Neural cell (in vitro differentiated cells): ENCODE results near the gene NRARP. TPM values are rescaled to one million over a fixed set of nuclear protein-coding genes. Genes with fewer than 3 reads are reported as not detected.

ENCODE experiments used
- H2AFZ ChIP-seq: fragments of 200-600, 300-800 bp; sonication (generic), shearing (Covaris generic); 2 replicates; pipeline ENCODE4 v1.6.0; 2014; ENCODE audit warnings: low read depth, mild to moderate bottlenecking, antibody characterized with exemption, low read length, moderate library complexity
- H3F3A ChIP-seq: fragments of 200-600 bp; shearing (Covaris generic); 2 replicates; pipeline ENCODE4 v1.6.1; 2016; ENCODE audit warnings: mild to moderate bottlenecking, moderate library complexity, mixed read lengths, antibody characterized with exemption, low read length; ENCODE audit not compliant: insufficient read depth, poor library complexity, severe bottlenecking
- H3K27ac ChIP-seq: fragments of 200-600, 300-800 bp; sonication (generic), shearing (Covaris generic); 2 replicates; pipeline ENCODE4 v1.5.1; 2014; ENCODE audit warnings: mild to moderate bottlenecking, low read length, moderate library complexity
- H3K27me3 ChIP-seq: fragments of 300-800, 200-600 bp; sonication (generic), shearing (Covaris generic); 2 replicates; pipeline ENCODE4 v1.6.0; 2014; ENCODE audit warnings: mild to moderate bottlenecking, low read depth, low read length, moderate library complexity; ENCODE audit not compliant: insufficient read depth
- H3K36me3 ChIP-seq: fragments of 300-800, 200-600 bp; sonication (generic), shearing (Covaris generic); 2 replicates; pipeline ENCODE4 v1.5.1; 2014; ENCODE audit warnings: mild to moderate bottlenecking, antibody characterized with exemption, low read length, moderate library complexity; ENCODE audit not compliant: insufficient read depth
- H3K4me2 ChIP-seq: fragments of 300-800, 200-600 bp; sonication (generic), shearing (Covaris generic); 2 replicates; pipeline ENCODE4 v1.6.0; 2014; ENCODE audit warnings: mild to moderate bottlenecking, low read length
- H3K4me3 ChIP-seq: fragments of 300-800, 200-600 bp; sonication (generic), shearing (Covaris generic); 2 replicates; pipeline ENCODE4 v1.5.1; 2014; ENCODE audit warnings: mild to moderate bottlenecking, low read length, moderate library complexity
- H3K79me2 ChIP-seq: fragments of 200-600 bp; shearing (Covaris generic); replicated peaks from 2 replicates; pipeline ENCODE4 v1.6.0; 2014; ENCODE audit warnings: mild to moderate bottlenecking, low read length, moderate library complexity; ENCODE audit not compliant: insufficient read depth
- H3K9ac ChIP-seq: fragments of 300-800, 200-600 bp; sonication (generic), shearing (Covaris generic); 2 replicates; pipeline ENCODE4 v1.6.1; 2016; ENCODE audit warnings: mild to moderate bottlenecking, low read length, mixed read lengths
- H3K9me2 ChIP-seq: fragments of 200-600 bp; shearing (Covaris generic); 2 replicates; pipeline ENCODE4 v1.6.1; 2016; ENCODE audit warnings: mild to moderate bottlenecking, low read length, mixed read lengths; ENCODE audit not compliant: insufficient read depth
- H3K9me3 ChIP-seq: fragments of 200-600, 300-800 bp; sonication (generic), shearing (Covaris generic); 2 replicates; pipeline ENCODE4 v1.6.1; 2016; ENCODE audit warnings: mild to moderate bottlenecking, mixed run types, low read length, moderate library complexity, mixed read lengths
- H4K20me1 ChIP-seq: fragments of 200-600 bp; shearing (Covaris generic); 2 replicates; pipeline ENCODE4 v1.6.1; 2016; ENCODE audit warnings: mild to moderate bottlenecking, mixed run types; ENCODE audit not compliant: insufficient read depth
- CTCF ChIP-seq: fragments of 450-650 bp; IDR thresholded peaks from 2 replicates; pipeline ENCODE4 v1.5.1; 2014; ENCODE audit warnings: antibody characterized with exemption, mild to moderate bottlenecking, moderate library complexity; ENCODE audit not compliant: poor library complexity, severe bottlenecking
- EP300 ChIP-seq: fragments of 450-650 bp; conservative IDR thresholded peaks from 2 replicates; pipeline ENCODE4 v1.6.1; 2014; ENCODE audit warnings: antibody characterized with exemption, mild to moderate bottlenecking, moderate library complexity; ENCODE audit not compliant: poor library complexity, severe bottlenecking
- EZH2 ChIP-seq: fragments of 200-600, 300-800 bp; shearing (Covaris generic), sonication (generic); IDR thresholded peaks from 2 replicates; pipeline ENCODE4 v1.6.1; 2014; ENCODE audit warnings: antibody characterized with exemption, low read length, borderline replicate concordance, mild to moderate bottlenecking; ENCODE audit not compliant: insufficient read depth, poor library complexity, severe bottlenecking
- MXI1 ChIP-seq: fragments of 450-650 bp; conservative IDR thresholded peaks from 2 replicates; pipeline ENCODE4 v1.6.1; 2014; ENCODE audit warnings: antibody characterized with exemption, mild to moderate bottlenecking; ENCODE audit not compliant: poor library complexity, severe bottlenecking
- POLR2AphosphoS5 ChIP-seq: IDR thresholded peaks from 2 replicates; pipeline ENCODE4 v1.6.1; 2012
- RAD21 ChIP-seq: fragments of 450-650 bp; conservative IDR thresholded peaks from 2 replicates; pipeline ENCODE4 v1.6.1; 2014; ENCODE audit warnings: antibody characterized with exemption, mild to moderate bottlenecking, moderate library complexity
- REST ChIP-seq: IDR thresholded peaks from 2 replicates; pipeline ENCODE4 v1.6.1; 2012; ENCODE audit warnings: borderline replicate concordance
- SMC3 ChIP-seq: fragments of 450-650 bp; conservative IDR thresholded peaks from 2 replicates; pipeline ENCODE4 v1.6.1; 2014; ENCODE audit warnings: antibody characterized with exemption, mild to moderate bottlenecking, moderate library complexity; ENCODE audit not compliant: poor library complexity
- TAF1 ChIP-seq: IDR thresholded peaks from 2 replicates; pipeline ENCODE4 v1.6.1; 2012; ENCODE audit warnings: low read depth
- polyA plus RNA-seq: library from polyadenylated mRNA; depleted of rRNA; stranded (reverse); fragments of >200 nt; gene quantifications from 2 replicates; pipeline ENCODE4 v1.2.3, GENCODE V29; 2014

NRARP gene
- polyA plus RNA-seq, 1 donor from 2014 or later: 2.3 TPM

GRCh38 chr9:137278721-137279711 lies 23.1 kb downstream of the NRARP start:
- Histone ChIP-seq H2AFZ (no peak overlapping the region), H3K27ac (no peak overlapping the region), H3F3A (no peaks in the 10 kb centered on the region), H3K9me3 (no peaks in the 10 kb centered on the region), H3K27me3 (peaks cover 18% of the 10 kb centered on the region), H3K79me2 (no peaks in the 10 kb centered on the region), H3K9me2 (no peaks in the 10 kb centered on the region), H3K36me3 (no peaks in the 10 kb centered on the region), H3K9ac (no peak overlapping the region), H3K4me3 (no peak overlapping the region), H4K20me1 (no peaks in the 10 kb centered on the region), H3K4me2 (no peak overlapping the region)
- TF ChIP-seq REST: no peak
- TF ChIP-seq EP300: no peak
- no peak for TF ChIP-seq POLR2AphosphoS5
- TF ChIP-seq TAF1: no peak
- no peak for TF ChIP-seq MXI1
- TF ChIP-seq SMC3: no peak
- TF ChIP-seq CTCF: no peak
- TF ChIP-seq RAD21: no peak
- no peak for TF ChIP-seq EZH2

GRCh38 chr9:137278061-137278701 lies 23.9 kb downstream of the NRARP start:
- H3K9me3 ChIP-seq: no peaks in the 10 kb centered on the region
- no peaks in the 10 kb centered on the region for H3K36me3 ChIP-seq
- H2AFZ ChIP-seq: no peak overlapping the region
- no peak overlapping the region for H3K27ac ChIP-seq
- no peaks in the 10 kb centered on the region for H3K79me2 ChIP-seq
- TF ChIP-seq EZH2 (no peak), SMC3 (no peak), POLR2AphosphoS5 (no peak), EP300 (no peak), TAF1 (no peak), RAD21 (no peak), MXI1 (no peak), CTCF (no peak), REST (no peak)
- no peak overlapping the region for H3K4me2 ChIP-seq
- H4K20me1 ChIP-seq: no peaks in the 10 kb centered on the region
- H3K27me3 ChIP-seq: peaks cover 18% of the 10 kb centered on the region
- no peaks in the 10 kb centered on the region for H3F3A ChIP-seq
- H3K4me3 ChIP-seq: no peak overlapping the region
- H3K9ac ChIP-seq: no peak overlapping the region
- H3K9me2 ChIP-seq: no peaks in the 10 kb centered on the region
